ENCODE data around the gene SYT9.

DNA sequence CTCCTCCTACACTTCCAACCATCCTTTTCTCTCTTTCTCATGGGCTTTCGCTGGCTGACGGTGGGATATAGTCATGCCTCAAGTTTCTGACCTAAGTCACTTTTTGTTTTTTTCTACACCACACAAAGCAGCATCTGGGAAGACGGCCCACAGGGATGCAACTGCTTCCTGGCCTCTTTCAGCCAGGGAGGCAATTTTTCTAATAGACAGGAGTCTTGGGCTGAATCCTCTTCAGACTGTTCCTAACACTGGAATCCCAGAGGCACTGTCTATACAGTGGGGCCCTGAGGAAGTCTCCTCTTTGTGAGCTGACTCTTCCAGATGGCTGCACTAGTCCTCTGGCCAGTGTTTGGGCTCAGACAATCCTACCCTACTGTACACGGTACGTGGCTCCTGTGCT, 193.9 kb downstream of the SYT9 start:
- TF ChIP-seq EP300 (IDR thresholded peaks at IDR 0.05; ENCODE audit: low read depth): no peak
- TF ChIP-seq, protein P1, sequence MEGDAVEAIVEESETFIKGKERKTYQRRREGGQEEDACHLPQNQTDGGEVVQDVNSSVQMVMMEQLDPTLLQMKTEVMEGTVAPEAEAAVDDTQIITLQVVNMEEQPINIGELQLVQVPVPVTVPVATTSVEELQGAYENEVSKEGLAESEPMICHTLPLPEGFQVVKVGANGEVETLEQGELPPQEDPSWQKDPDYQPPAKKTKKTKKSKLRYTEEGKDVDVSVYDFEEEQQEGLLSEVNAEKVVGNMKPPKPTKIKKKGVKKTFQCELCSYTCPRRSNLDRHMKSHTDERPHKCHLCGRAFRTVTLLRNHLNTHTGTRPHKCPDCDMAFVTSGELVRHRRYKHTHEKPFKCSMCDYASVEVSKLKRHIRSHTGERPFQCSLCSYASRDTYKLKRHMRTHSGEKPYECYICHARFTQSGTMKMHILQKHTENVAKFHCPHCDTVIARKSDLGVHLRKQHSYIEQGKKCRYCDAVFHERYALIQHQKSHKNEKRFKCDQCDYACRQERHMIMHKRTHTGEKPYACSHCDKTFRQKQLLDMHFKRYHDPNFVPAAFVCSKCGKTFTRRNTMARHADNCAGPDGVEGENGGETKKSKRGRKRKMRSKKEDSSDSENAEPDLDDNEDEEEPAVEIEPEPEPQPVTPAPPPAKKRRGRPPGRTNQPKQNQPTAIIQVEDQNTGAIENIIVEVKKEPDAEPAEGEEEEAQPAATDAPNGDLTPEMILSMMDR (IDR thresholded peaks at IDR 0.05): no peak
- no peak for TF ChIP-seq POLR2A (IDR thresholded peaks at IDR 0.05)
- TF ChIP-seq POLR2AphosphoS5 (IDR thresholded peaks at IDR 0.05): no peak
